ENCODE data around the gene KRT27.

DNA sequence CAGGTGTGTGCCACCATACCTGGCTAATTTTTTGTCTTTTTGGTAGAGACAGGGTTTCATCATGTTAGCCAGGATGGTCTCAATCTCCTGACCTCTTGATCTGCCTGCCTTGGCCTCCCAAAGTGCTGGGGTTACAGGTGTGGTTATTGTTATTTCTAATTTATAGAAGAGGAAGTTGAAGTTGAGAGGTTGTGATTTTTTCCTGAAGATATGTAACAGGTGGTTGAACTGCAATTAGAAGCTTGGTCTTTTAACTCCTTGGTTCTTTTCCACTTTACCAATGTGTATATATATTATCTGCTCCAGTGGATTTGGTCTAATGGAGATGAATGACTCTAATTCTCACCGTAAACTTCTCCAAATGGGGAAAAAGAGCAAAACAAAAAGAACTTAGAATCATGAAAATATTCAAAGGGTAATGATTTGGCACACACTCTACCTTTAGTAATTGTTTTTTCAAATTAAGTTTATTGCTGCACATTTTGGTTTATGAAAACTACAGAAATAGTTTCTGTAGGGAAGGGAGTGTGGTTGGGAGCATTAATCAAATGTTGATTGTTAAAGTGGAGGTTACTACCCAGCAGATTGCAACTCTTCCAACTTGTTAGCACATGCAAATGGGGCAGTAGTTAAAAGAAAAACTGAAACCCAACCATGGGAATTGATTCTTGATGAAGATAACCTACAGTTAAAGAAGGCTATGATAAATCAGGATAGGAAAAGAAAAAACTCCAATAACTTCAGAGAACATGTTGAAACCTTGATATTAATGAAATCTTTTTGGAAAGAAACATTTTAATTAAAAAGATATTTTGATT lies 41.9 kb upstream of the KRT27 start:
- TF ChIP-seq EZH2 (IDR thresholded peaks at IDR 0.05) (no peak), POLR2AphosphoS5 (IDR thresholded peaks at IDR 0.05; ENCODE audit: borderline replicate concordance, low read depth, low read length) (no peak), FOXP2 (optimal IDR thresholded peaks at IDR 0.05; ENCODE audit: control extremely low read depth, extremely low read length, insufficient read depth) (no peak)

Data from SK-N-MC (cell line).